Natural killer cell (primary cell): ENCODE data around the gene TTLL9. TPM values are rescaled to one million over a fixed set of nuclear protein-coding genes. Genes with fewer than 3 reads are reported as not detected.

Experiments
- ATAC-seq, 3 donors: fragments of 150-1000 bp in 2 of 3; fragments of 200-7000 bp in 1 of 3; cut with Tn5 transposase; 1 replicate in 1 of 3; 2 replicates in 2 of 3; pipeline ENCODE4 v1.10.0; 2021; ENCODE audit warnings: mild to moderate bottlenecking in 2 of 3, moderate library complexity in 2 of 3
- DNase-seq, 2 donors: peaks; one replicate each; pipeline versions ENCODE4 v3.0.0 to v3.0.0-alpha.2; 2013 to 2021; ENCODE audit warnings: mixed read lengths in 1 of 2
- H3K27ac ChIP-seq: one replicate; pipeline ENCODE4 v1.5.1; 2013; ENCODE audit warnings: mild to moderate bottlenecking, low read length
- H3K27me3 ChIP-seq: one replicate; pipeline ENCODE4 v1.6.1; 2013; ENCODE audit warnings: low read length; ENCODE audit not compliant: control insufficient read depth, insufficient read depth
- H3K36me3 ChIP-seq: one replicate; pipeline ENCODE4 v1.6.1; 2013; ENCODE audit warnings: low read length; ENCODE audit not compliant: control insufficient read depth, insufficient read depth
- H3K4me1 ChIP-seq: one replicate; pipeline ENCODE4 v1.6.1; 2013; ENCODE audit warnings: low read length; ENCODE audit not compliant: control insufficient read depth, insufficient read depth
- H3K4me3 ChIP-seq: one replicate; pipeline ENCODE4 v1.5.1; 2013; ENCODE audit warnings: low read length
- H3K9me3 ChIP-seq: one replicate; pipeline ENCODE4 v1.6.1; 2013; ENCODE audit warnings: low read length; ENCODE audit not compliant: control insufficient read depth, insufficient read depth
- H3K27ac Mint-ChIP-seq, 2 donors: one replicate each; pipeline ENCODE4 v1.8.0; 2022; ENCODE audit warnings: mild to moderate bottlenecking in 2 of 2, mixed read lengths in 2 of 2, moderate library complexity in 1 of 2
- H3K27me3 Mint-ChIP-seq, 2 donors: one replicate each; pipeline ENCODE4 v1.8.0; 2022; ENCODE audit warnings: low read depth in 2 of 2, mixed read lengths in 2 of 2
- H3K36me3 Mint-ChIP-seq: one replicate; pipeline ENCODE4 v1.8.0; 2022; ENCODE audit warnings: mixed read lengths
- H3K4me1 Mint-ChIP-seq, 2 donors: one replicate each; pipeline ENCODE4 v1.8.0; 2022; ENCODE audit warnings: mixed read lengths in 2 of 2
- H3K4me3 Mint-ChIP-seq: one replicate; pipeline ENCODE4 v1.8.0; 2022; ENCODE audit warnings: mild to moderate bottlenecking, moderate library complexity, mixed read lengths
- H3K9me3 Mint-ChIP-seq, 2 donors: one replicate each; pipeline ENCODE4 v1.8.0; 2022; ENCODE audit warnings: mixed read lengths in 2 of 2
- CTCF ChIP-seq: fragments of 200-600 bp; IDR thresholded peaks from one replicate; pipeline ENCODE4 v1.8.0; 2022; ENCODE audit warnings: antibody characterized with exemption
- WGBS: methylation state at CpG from one replicate; pipeline ENCODE4 v1.1.7; 2013; ENCODE audit warnings: missing lambda C conversion rate; ENCODE audit not compliant: insufficient coverage; 5-methylcytosine and 5-hydroxymethylcytosine counted together
- intact Hi-C: fragments of 100-400 bp; cut with micrococcal nuclease; formaldehyde crosslinking; loops from one replicate; pipeline ENCODE4 v1.14.2; 2022
- total RNA-seq, 4 donors: library from RNA; stranded (reverse); fragments of 120-200 nt in 1 of 4; gene quantifications; one replicate each; pipeline versions ENCODE4 v1.2.3 to v1.2.4, GENCODE V29; 2013 to 2022

TTLL9 gene
- total RNA-seq, 3 donors from 2014 or later (not counting 1 experiment from before 2014, with no cell fraction given): not detected

- no peak overlapping the region for H3K4me3 Mint-ChIP-seq
- no peak for DNase-seq
- H3K9me3 Mint-ChIP-seq: no peaks in the 10 kb centered on the region
- Histone ChIP-seq H3K27me3 (peaks cover 21% of the 10 kb centered on the region), H3K4me3 (no peak overlapping the region), H3K9me3 (no peaks in the 10 kb centered on the region), H3K36me3 (no peaks in the 10 kb centered on the region), H3K4me1 (peaks cover 20% of the 10 kb centered on the region), H3K27ac (no peak overlapping the region)
- H3K27me3 Mint-ChIP-seq: peaks cover 49 to 52% of the 10 kb centered on the region in 2 donors
- 87% methylated on average over 5 of the region's 6 CpGs for WGBS
- peaks cover 13 to 18% of the 10 kb centered on the region in 2 donors for H3K4me1 Mint-ChIP-seq
- H3K27ac Mint-ChIP-seq: no peak overlapping the region
- ATAC-seq: no peak
- intact Hi-C loops: no loop called here
- TF ChIP-seq CTCF: no peak
- H3K36me3 Mint-ChIP-seq: no peaks in the 10 kb centered on the region
These were observed 2.0 kb downstream of the TTLL9 start for GRCh38 chr20:31872406-31872805.

- no peak for ATAC-seq
- no peak overlapping the region for H3K27ac ChIP-seq
- H3K4me3 ChIP-seq: no peak overlapping the region
- Mint-ChIP-seq H3K36me3 (no peaks in the 10 kb centered on the region), H3K4me1 (peaks cover 18 to 21% of the 10 kb centered on the region in 2 donors), H3K4me3 (no peak overlapping the region), H3K27ac (no peak overlapping the region), H3K27me3 (peaks cover 35 to 36% of the 10 kb centered on the region in 2 donors), H3K9me3 (no peaks in the 10 kb centered on the region)
- H3K9me3 ChIP-seq: no peaks in the 10 kb centered on the region
- H3K27me3 ChIP-seq: peaks cover 5% of the 10 kb centered on the region
- intact Hi-C loops: no loop called here
- no CpG with 5 or more reads among the region's 2 CpGs for WGBS
- TF ChIP-seq CTCF: no peak
- DNase-seq: no peak
- H3K36me3 ChIP-seq: no peaks in the 10 kb centered on the region
- peaks cover 17% of the 10 kb centered on the region for H3K4me1 ChIP-seq
These were observed 5.2 kb downstream of the TTLL9 start for GRCh38 chr20:31875671-31876070.

DNA sequence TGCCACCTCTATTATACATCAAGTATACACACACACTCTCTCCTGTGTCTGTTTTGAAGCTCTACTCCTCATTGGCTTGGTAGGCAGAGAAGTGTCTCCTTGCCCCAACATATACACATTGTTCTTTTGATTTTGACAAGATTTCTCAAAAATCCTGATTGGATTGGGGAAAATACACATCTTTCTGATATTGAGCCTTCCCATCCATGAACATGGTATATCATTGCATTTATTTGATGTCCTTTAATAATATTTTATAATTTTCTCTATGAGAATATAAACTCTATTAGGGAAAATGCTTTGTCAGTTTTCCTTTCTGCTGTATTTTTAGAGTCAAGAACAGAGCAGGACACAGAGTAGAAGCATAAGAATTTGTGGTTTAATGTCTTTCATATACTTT, 7.2 kb downstream of the TTLL9 start:
- ATAC-seq: no peak
- H3K27me3 Mint-ChIP-seq: peaks cover 19 to 26% of the 10 kb centered on the region in 2 donors
- H3K4me3 ChIP-seq: no peak overlapping the region

More for the DNA sequence above, 7.2 kb downstream of the TTLL9 start:
- Mint-ChIP-seq H3K36me3 (no peaks in the 10 kb centered on the region), H3K9me3 (no peaks in the 10 kb centered on the region), H3K4me1 (peaks cover 12 to 18% of the 10 kb centered on the region in 2 donors), H3K4me3 (no peak overlapping the region), H3K27ac (no peak overlapping the region)
- Histone ChIP-seq H3K27me3 (no peaks in the 10 kb centered on the region), H3K36me3 (no peaks in the 10 kb centered on the region), H3K9me3 (no peaks in the 10 kb centered on the region), H3K4me1 (peaks cover 12% of the 10 kb centered on the region), H3K27ac (no peak overlapping the region)
- no peak for DNase-seq
- no peak for TF ChIP-seq CTCF
- intact Hi-C loops: no loop called here
